Cardiac fibroblast (primary cell): ENCODE data around the gene HNRNPUL2.
A peak's percentile ranks its signal among the peaks of the same experiment; 100 is the strongest.
"Not testable (repeated sequence)": the region's sequence is repeated elsewhere in the genome, so short reads cannot be mapped to it uniquely, and the experiment has no call there.

Source experiments
- DNase-seq, 2 donors: peaks; one replicate each; pipeline versions ENCODE4 v3.0.0 to v3.0.0-alpha.2; 2010; ENCODE audit warnings: low read depth in 2 of 2
- H3K4me3 ChIP-seq, 2 donors: replicated peaks in 1 of 2; 1 replicate in 1 of 2; 2 replicates in 1 of 2; pipeline ENCODE4 v1.5.1; 2011; ENCODE audit warnings: low read depth in 2 of 2, low read length in 2 of 2, mild to moderate bottlenecking in 2 of 2, moderate library complexity in 1 of 2
- TF ChIP-seq, protein P1 (sequence below): IDR thresholded peaks from one replicate; pipeline ENCODE4 v1.5.1; 2011; ENCODE audit warnings: low read depth, mild to moderate bottlenecking, low read length, inconsistent platforms

HNRNPUL2 gene

DNA sequence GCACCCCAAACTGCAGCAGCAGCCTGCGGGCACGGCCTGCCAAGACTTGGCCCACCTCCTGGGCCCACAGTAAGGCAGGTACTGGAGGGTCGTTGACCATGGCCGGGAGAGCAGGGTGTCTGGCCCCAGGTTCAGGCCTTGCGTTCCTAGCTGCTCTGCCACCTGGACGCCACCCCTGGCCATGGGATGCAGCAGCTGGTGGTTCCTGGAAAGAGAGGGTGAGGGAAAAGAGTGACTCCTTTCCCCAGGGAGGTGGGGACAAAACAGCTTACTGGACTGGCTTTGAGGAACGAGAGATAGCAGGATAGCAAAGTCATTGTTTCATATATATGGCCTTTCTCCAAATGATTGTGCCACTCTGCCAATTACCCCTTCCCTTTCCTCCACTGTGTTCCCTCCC is 21.8 kb downstream of the HNRNPUL2 start:
- DNase-seq = peak in 1 of 2 donors; percentile 33
- TF ChIP-seq, protein P1, sequence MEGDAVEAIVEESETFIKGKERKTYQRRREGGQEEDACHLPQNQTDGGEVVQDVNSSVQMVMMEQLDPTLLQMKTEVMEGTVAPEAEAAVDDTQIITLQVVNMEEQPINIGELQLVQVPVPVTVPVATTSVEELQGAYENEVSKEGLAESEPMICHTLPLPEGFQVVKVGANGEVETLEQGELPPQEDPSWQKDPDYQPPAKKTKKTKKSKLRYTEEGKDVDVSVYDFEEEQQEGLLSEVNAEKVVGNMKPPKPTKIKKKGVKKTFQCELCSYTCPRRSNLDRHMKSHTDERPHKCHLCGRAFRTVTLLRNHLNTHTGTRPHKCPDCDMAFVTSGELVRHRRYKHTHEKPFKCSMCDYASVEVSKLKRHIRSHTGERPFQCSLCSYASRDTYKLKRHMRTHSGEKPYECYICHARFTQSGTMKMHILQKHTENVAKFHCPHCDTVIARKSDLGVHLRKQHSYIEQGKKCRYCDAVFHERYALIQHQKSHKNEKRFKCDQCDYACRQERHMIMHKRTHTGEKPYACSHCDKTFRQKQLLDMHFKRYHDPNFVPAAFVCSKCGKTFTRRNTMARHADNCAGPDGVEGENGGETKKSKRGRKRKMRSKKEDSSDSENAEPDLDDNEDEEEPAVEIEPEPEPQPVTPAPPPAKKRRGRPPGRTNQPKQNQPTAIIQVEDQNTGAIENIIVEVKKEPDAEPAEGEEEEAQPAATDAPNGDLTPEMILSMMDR = no peak
- peak overlapping the region; percentile 62 to 71 for H3K4me3 ChIP-seq

DNA sequence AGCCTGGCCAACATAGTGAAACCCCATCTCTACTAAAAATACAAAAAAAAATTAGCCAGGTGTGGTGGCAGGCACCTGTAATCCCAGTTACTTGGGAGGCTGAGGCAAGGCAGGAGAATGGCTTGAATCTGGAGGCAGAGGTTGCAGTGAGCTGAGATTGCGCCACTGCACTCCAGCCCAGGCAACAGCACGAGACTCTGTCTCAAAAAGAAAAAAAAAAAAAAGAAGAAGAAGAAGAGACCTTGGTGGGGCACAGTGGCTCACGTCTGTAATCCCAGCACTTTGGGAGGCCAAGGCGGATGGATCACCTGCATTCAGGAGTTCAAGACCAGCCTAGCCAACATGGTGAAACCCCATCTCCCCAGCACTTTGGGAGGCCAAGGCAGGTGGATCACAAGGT is 23.3 kb downstream of the HNRNPUL2 start:
- not testable (repeated sequence) for H3K4me3 ChIP-seq, DNase-seq

DNA sequence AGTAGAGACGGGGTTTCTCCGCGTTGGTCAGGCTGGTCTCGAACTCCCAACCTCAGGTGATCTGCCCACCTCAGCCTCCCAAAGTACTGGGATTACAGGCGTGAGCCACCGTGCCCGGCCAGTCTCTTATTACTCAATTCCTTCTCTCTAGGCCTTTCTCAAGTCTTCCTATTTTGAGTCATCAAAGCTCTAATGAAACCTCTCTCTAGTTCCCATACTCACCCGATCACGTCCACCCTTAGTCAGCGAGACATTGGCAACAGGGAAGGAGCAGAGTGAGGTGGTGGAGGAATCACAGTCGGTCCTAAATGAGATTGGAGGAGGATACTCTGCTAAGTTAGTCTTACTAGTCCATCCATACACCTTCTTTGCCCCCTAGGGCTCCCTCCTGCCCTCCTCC is 25.0 kb downstream of the HNRNPUL2 start:
- DNase-seq = no peak
- H3K4me3 ChIP-seq = no peak overlapping the region
- TF ChIP-seq, protein P1 = no peak

DNA sequence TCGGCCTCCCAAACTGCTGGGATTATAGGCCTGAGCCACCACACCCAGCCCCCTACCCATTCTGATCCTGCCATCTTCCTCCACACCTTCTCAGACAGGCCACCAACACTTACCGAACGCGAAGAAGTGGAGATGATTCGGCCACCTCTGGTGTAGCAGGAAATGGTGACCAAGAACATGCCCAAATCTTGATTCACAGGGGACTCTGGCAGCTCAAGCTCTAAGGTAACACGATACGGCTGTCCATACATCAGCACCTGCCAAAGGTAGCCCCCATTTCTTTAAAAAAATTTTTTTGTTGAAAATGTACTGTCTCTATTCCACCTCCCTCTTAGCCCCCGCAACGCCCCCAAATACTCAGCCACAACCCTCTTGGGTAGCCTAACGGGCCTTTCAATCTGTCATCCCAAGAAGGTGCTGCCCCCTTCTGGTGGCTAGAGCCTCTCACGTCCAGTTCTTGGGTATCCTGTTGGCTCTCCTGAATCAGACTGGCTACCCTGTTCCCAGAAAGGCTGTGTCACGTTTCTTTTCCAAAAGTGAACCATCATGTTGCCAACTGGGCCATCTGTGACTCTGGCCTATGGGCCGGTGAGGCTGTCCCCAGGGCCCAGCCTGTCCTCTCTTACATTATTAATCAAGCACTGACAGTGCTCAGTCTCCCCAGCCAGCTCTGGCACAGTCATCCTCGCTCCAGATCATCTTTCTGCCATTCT is 32.6 kb downstream of the HNRNPUL2 start:
- TF ChIP-seq, protein P1 = peak; percentile 87
- peak; percentile 91 for DNase-seq
- no peak overlapping the region for H3K4me3 ChIP-seq

DNA sequence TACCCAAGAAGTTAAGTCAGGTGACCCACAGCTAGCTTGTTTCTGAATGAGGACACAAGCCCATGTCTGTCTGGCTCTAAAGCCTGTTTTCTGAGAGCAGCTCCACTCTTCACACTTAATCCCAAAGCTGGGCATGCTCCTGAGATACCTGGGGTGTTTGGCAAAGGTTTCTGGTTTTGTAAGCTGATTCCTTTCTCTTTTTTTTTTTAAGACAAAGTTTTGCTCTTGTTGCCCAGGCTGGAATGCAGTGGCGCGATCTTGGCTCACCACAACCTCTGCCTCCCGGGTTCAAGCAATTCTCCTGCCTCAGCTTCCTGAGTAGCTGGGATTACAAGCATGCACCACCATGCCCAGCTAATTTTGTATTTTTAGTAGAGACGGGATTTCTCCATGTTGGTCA is 33.6 kb downstream of the HNRNPUL2 start:
- DNase-seq, H3K4me3 ChIP-seq: not testable (repeated sequence)

DNA sequence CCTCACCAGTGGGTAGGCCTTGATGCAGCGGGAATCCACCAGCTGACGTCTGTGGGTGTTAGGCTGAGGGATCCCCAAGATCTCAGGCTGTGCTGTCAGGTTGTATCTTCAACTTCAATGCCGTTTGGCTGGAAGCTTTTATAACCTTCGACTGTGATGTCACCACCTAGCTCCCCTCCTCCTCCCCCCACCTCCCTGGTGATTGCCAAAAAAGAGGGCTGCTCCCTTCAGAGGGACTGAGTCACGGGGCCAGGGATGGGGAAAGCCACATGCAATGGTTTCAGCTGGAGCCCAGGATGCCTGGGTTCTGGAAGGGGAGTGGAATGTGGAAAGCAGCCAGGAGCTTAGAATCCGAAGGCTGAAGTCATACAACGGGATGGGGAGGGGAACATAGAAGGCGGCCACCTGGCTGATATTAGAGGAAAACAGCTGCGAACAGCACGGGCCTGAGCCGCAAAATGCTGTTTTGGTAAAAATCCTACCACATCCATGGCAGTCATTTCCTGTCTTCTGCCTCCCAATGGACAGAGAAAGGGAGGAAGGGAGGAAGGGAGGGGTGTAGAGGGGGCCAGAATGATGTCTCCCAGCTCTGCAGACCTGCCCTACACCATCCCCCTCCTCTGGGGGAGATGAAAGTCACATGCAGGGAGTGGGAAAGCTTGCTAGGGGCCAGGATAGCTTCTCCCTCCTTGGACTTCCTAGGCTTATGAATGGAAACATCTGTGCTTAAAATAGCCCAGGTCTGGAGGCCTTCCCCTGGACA is 37.7 kb downstream of the HNRNPUL2 start, which contains the start of gene LRRN4CL:
TSS of gene LRRN4CL (minus strand) at position 110 of the 763 bp plus-strand sequence. CDS start 1,022 bp downstream, outside the sequence.
- TF ChIP-seq, protein P1 = no peak
- no peak within 1 kb of the TSS for H3K4me3 ChIP-seq
- peak; percentile 85 to 94 for DNase-seq

DNA sequence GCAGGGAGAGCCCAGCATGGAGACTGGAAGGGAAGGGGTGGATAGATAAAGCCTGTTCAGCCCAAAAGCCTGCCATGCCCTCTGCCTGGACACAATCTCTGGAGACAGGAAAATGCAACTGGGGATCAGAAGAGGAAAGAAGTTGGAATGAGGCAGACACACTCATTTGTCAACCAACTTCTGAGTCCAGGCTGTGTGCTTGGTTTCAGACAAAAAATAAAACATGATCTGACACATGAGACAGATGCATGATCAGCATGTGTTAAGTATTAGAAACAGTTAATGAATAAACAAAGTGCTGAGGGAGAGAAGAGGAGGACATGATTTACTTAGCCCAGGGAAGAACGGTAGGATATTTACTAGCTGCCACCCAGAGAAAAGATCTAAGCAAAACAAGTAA is 38.8 kb downstream of the HNRNPUL2 start:
- no peak for DNase-seq
- H3K4me3 ChIP-seq = no peak overlapping the region

More for the DNA sequence above, 38.8 kb downstream of the HNRNPUL2 start:
- TF ChIP-seq, protein P1 = no peak
